ENCODE data around the gene PTPN23. TPM values are rescaled to one million over a fixed set of nuclear protein-coding genes. Genes with fewer than 3 reads are reported as not detected.

PTPN23 gene
- total RNA-seq, 2 donors from 2014 or later: 30.5 to 44.0 TPM

DNA sequence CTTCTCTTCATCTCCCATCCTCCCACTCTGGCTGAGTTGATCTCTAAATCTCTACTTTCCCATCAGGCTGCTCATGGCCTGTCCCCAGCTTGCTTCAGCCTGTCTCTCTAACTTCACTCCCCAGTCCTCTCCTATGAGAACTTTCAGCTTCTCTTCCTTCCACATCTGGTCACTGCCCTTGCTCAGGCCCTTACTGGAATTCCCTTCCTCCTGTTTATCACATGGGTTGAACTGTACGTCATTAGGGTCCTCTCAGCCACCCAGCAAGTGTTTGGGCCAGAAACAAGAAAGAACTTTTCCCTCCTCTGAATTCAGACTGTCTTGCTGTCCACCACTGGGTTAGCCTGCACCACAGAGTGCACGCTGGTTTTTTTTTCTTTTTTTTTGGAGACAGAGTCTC is 5.0 kb downstream of the PTPN23 start:
- TF ChIP-seq, protein P1, sequence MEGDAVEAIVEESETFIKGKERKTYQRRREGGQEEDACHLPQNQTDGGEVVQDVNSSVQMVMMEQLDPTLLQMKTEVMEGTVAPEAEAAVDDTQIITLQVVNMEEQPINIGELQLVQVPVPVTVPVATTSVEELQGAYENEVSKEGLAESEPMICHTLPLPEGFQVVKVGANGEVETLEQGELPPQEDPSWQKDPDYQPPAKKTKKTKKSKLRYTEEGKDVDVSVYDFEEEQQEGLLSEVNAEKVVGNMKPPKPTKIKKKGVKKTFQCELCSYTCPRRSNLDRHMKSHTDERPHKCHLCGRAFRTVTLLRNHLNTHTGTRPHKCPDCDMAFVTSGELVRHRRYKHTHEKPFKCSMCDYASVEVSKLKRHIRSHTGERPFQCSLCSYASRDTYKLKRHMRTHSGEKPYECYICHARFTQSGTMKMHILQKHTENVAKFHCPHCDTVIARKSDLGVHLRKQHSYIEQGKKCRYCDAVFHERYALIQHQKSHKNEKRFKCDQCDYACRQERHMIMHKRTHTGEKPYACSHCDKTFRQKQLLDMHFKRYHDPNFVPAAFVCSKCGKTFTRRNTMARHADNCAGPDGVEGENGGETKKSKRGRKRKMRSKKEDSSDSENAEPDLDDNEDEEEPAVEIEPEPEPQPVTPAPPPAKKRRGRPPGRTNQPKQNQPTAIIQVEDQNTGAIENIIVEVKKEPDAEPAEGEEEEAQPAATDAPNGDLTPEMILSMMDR (IDR thresholded peaks at IDR 0.05): no peak
- DNase-seq: no peak
- H3K27me3 ChIP-seq: no peaks in the 10 kb centered on the region
- no peaks in the 10 kb centered on the region for H3K4me1 ChIP-seq
- H3K27ac ChIP-seq: no peak overlapping the region
- H3K9me3 ChIP-seq: no peaks in the 10 kb centered on the region
- no peak overlapping the region for H3K4me3 ChIP-seq
- intact Hi-C loops (cut with DNase I): no loop called here
- no peak overlapping the region for H3K9ac ChIP-seq (ENCODE audit: low read depth in 2 of 2, low read length in 2 of 2)
- no peaks in the 10 kb centered on the region for H3K36me3 ChIP-seq

DNA sequence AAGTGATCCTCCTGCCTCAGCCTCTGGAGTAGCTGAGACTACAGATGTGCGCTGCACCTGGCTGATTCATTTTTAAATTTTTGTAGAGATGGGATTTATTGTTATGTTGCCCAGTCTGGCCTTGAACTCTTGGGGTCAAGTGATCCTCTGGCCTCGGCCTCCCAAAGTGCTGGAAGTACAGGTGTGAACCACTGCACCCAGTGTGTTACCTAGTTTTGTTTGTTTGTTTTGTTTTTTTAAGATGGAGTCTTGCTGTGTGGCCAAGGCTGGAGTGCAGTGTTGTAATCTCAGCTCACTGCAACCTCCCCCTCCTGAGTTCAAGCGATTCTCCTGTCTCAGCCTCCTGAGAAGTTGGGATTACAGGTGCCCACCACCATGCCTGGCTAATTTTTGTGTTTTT is 12.1 kb downstream of the PTPN23 start:
- intact Hi-C loops (cut with DNase I): no loop called here
- Histone ChIP-seq H3K9ac (ENCODE audit: low read depth in 2 of 2, low read length in 2 of 2) (no peak overlapping the region), H3K4me1 (no peaks in the 10 kb centered on the region), H3K36me3 (peaks cover 4% of the 10 kb centered on the region), H3K27ac (no peak overlapping the region), H3K9me3 (no peaks in the 10 kb centered on the region), H3K4me3 (no peak overlapping the region), H3K27me3 (no peaks in the 10 kb centered on the region)
- no peak for DNase-seq
- TF ChIP-seq, protein P1 (IDR thresholded peaks at IDR 0.05): no peak

DNA sequence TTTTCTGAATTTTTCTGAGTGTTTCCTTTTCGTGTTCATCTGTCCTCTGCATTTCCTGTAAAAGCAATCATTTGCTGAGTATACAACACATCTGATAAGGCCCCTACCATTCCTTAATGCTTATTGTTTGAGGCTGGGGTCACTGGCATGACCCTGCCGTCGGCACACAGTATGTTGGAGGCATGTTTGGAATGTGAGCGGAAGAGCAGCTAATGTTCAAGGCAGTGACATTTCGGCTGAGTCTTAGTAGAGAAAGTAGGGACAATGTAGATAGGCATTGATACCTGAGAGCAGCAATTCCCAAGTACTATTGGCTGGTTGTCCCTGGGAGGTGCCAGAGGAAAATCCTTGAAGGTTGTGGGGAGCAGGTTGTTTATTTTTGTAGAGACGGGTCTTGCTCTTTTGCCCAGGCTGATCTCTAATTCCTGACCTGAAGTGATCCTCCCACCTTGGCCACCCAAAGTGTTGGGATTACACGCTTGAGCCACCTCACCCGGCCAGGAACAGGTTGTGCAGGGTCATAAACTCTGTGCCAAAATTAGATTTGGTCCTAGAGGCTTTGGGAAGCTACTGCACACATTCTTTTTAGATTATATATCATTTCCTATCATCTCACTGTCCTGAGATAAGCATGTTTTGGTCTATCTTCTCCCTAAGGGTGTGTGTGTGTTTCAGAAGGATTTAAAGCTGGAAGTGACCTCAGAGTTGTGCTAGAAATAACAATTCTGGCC is 13.5 kb downstream of the PTPN23 start:
- Histone ChIP-seq H3K27ac (no peak overlapping the region), H3K4me3 (no peak overlapping the region), H3K9me3 (no peaks in the 10 kb centered on the region), H3K4me1 (no peaks in the 10 kb centered on the region), H3K36me3 (peaks cover 4% of the 10 kb centered on the region), H3K9ac (ENCODE audit: low read depth in 2 of 2, low read length in 2 of 2) (no peak overlapping the region), H3K27me3 (no peaks in the 10 kb centered on the region)
- DNase-seq: no peak
- TF ChIP-seq, protein P1 (IDR thresholded peaks at IDR 0.05): no peak
- intact Hi-C loops (cut with DNase I): no loop called here

DNA sequence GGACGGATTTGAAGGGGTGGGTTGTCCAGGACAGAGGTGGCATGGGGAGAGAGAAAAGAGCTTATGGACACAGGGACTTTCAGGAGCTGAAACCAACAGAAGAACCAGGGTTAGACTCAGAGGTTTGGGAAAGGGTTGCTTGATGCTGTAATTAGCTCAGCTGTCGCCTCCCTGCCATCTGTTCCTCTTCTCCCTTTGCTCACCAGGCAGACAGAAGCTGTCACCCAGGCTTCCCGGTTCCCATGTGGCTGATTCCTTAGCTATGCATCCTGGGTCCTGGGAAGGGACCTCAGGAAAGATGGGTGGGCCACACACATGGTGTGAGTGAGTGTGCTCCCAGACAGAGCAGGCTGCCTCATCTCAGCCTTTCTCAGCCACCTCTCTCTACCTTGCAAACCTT is 14.1 kb downstream of the PTPN23 start:
- no peaks in the 10 kb centered on the region for H3K27me3 ChIP-seq
- no peak overlapping the region for H3K4me3 ChIP-seq
- no peaks in the 10 kb centered on the region for H3K9me3 ChIP-seq
- no peak overlapping the region for H3K27ac ChIP-seq
- H3K36me3 ChIP-seq: peaks cover 4% of the 10 kb centered on the region
- no peaks in the 10 kb centered on the region for H3K4me1 ChIP-seq
- intact Hi-C loops (cut with DNase I): no loop called here
- H3K9ac ChIP-seq (ENCODE audit: low read depth in 2 of 2, low read length in 2 of 2): no peak overlapping the region
- DNase-seq: no peak
- TF ChIP-seq, protein P1 (IDR thresholded peaks at IDR 0.05): no peak

DNA sequence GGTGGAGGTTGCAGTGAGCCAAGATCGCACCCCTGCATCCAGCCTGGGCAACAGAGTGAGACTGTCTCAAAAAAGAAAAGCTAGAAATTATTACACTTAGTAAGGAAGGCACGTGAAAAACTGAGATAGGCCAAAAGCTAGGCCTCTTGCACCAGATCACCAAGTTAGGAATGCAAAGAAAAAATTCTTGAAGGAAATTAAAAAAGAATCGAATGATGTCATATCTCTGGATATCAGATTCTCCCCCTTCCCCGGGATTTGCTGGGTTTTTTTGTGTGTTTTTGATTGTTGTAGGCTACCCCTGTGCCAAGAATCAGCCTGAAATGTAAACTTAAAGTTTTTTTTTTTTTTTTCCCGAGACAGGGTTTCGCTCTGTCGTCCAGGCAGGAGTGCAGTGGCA is 17.4 kb downstream of the PTPN23 start:
- peaks cover 4% of the 10 kb centered on the region for H3K36me3 ChIP-seq
- no peak overlapping the region for H3K27ac ChIP-seq
- DNase-seq: no peak
- intact Hi-C loops (cut with DNase I): no loop called here
- no peaks in the 10 kb centered on the region for H3K27me3 ChIP-seq
- TF ChIP-seq, protein P1 (IDR thresholded peaks at IDR 0.05): no peak
- no peaks in the 10 kb centered on the region for H3K4me1 ChIP-seq
- no peak overlapping the region for H3K9ac ChIP-seq (ENCODE audit: low read depth in 2 of 2, low read length in 2 of 2)
- no peaks in the 10 kb centered on the region for H3K9me3 ChIP-seq
- no peak overlapping the region for H3K4me3 ChIP-seq

All from colonic mucosa (tissue), 4 donors.